ENCODE results near the gene FMO3.

DNA sequence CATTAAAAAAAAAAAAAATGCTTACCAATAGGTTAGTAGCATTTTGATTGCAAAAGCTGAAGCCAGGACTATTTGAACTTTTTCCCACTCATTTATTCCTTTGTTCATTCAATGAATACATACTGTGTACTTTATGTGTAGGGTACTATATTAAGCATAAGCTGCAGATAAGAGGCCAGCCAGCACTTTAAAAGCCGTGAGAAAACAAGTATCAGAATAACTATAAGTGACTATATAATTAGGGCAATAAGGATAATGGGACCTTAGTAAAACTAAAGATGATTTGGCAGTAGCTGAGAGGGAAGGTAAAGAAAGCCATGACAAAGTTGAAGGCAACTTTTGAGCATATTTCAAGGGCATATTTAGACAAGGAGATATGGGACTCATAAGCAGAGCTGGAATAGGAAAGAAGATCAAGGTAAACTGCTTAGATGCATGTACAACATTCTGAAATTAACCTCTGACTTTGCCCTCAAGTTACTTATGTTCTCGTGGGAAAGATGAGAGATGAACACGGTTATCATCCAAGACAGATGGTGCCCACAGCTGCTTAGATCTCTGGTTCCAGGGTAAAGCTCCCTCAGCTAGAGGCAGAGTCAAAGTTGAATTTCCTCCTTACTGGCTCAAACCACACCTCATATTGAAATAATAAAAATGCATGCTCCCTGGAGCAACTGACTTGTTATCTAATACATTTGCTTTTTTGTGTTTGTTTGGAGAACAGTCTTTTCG lies 50.4 kb downstream of the FMO3 start:
- TF ChIP-seq POLR2A (IDR thresholded peaks at IDR 0.05; ENCODE audit: low read depth) (no peak), EP300 (IDR thresholded peaks at IDR 0.05) (no peak), POLR2AphosphoS5 (IDR thresholded peaks at IDR 0.05) (no peak)
- TF ChIP-seq, protein P1, sequence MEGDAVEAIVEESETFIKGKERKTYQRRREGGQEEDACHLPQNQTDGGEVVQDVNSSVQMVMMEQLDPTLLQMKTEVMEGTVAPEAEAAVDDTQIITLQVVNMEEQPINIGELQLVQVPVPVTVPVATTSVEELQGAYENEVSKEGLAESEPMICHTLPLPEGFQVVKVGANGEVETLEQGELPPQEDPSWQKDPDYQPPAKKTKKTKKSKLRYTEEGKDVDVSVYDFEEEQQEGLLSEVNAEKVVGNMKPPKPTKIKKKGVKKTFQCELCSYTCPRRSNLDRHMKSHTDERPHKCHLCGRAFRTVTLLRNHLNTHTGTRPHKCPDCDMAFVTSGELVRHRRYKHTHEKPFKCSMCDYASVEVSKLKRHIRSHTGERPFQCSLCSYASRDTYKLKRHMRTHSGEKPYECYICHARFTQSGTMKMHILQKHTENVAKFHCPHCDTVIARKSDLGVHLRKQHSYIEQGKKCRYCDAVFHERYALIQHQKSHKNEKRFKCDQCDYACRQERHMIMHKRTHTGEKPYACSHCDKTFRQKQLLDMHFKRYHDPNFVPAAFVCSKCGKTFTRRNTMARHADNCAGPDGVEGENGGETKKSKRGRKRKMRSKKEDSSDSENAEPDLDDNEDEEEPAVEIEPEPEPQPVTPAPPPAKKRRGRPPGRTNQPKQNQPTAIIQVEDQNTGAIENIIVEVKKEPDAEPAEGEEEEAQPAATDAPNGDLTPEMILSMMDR (IDR thresholded peaks at IDR 0.05), result no peak
